ENCODE measurements around the gene S100A3. TPM values are rescaled to one million over a fixed set of nuclear protein-coding genes. Genes with fewer than 3 reads are reported as not detected.

S100A3 gene
- total and polyA plus RNA-seq, 2 of the 8 experiments (the other 6 are each of a cell fraction or from before 2014, with no cell fraction given): 0.26 to 0.47 TPM

DNA sequence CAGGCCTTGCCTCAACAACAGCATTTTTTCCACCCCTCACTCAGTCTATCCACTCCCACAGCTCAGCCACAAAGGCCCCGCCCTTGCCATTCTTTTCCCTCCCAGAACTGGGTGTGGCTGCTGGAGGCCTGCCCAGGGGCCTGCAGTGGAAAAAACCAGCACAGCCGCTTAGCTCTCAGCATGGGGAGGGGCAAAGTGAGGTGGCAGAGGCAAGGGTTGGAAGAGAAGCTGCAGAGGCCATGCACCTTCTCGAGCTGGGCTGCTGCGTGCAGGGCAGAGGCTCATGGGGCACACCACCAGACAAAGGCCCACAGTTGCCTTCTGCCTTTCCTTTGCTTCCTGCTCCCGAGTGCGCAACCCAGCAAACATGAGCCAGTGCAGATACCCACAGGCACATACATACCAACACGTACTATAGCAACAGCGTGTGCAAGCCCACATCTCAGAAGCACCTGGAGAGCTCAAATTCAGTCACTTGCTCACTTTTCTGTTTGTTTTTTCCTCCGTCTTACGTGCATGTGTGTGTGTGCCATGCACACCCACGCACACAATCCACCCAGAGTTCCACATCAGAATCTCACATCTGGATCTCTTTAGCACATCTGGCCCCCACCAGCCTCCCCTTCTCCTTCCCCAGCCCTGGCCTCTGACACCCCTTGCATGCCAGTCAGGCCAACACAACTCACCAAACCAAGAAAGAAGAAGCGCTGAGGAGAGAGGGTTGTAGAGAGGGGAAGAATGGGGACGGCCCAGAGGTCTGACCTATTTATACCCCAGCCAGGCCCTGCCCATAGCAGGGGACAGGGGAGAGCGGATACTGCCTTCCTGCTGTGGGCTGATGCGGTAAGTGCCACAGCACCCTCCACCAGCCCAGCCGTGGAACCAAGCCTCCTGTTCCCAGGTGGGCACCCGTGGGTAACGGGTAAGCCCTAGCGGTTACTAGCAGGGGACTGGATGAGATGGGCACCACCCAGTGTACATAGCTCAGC lies 3.7 kb downstream of the S100A3 start, which contains the start of gene S100A4 (continued):
- TF ChIP-seq SIN3A (conservative IDR thresholded peaks at IDR 0.05 in 1 of 2, IDR thresholded peaks at IDR 0.05 in 1 of 2; ENCODE audit: low read depth in 1 of 2, low read length in 2 of 2) (no peak), GTF2F1 (IDR thresholded peaks at IDR 0.05; ENCODE audit: borderline replicate concordance, low read depth, low read length) (no peak), RXRA (IDR thresholded peaks at IDR 0.05; ENCODE audit: insufficient read depth, low read depth, low read length) (no peak), NANOG (IDR thresholded peaks at IDR 0.05; ENCODE audit: insufficient read depth, low read depth, low read length, poor library complexity, severe bottlenecking) (no peak)
- TF ChIP-seq, protein P1, sequence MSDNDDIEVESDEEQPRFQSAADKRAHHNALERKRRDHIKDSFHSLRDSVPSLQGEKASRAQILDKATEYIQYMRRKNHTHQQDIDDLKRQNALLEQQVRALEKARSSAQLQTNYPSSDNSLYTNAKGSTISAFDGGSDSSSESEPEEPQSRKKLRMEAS (IDR thresholded peaks at IDR 0.05): 0 out of 2 replicates have a peak, but pooled peaks have one; percentile 10

Measured in H1 (cell line).